ENCODE measurements around the gene RNF220. TPM values are rescaled to one million over a fixed set of nuclear protein-coding genes. Genes with fewer than 3 reads are reported as not detected.

Gene RNF220
- total RNA-seq, 4 donors from 2014 or later, result 45.8 to 169 (median 89.4) TPM

GRCh38 chr1:44543064-44543744, 138.1 kb downstream of the RNF220 start:
- Histone ChIP-seq H3K4me1 (no peaks in the 10 kb centered on the region), H3K4me3 (no peak overlapping the region), H3K27me3 (peaks cover 52% of the 10 kb centered on the region), H3K27ac (no peak overlapping the region), H3K9me3 (no peaks in the 10 kb centered on the region), H3K36me3 (no peaks in the 10 kb centered on the region)
- intact Hi-C loops (cut with DNase I; ENCODE audit: low total_unique reads) (no loop called here), in situ Hi-C loops (cut with MboI; ENCODE audit: low pct_ligation_motif_present in 1 of 4, low pct_unique_long_range_greater_than_20kb in 1 of 4, low sequenced_read_pairs in 3 of 4) (no loop called here)
- DNase-seq, result no peak
- 52 to 58% methylated on average over 6 to 15 of the region's 15 CpGs for WGBS, 2 donors (ENCODE audit: low coverage in 1 of 2)
- TF ChIP-seq EP300 (IDR thresholded peaks at IDR 0.05; ENCODE audit: low read depth) (no peak), CTCF (IDR thresholded peaks at IDR 0.05) (no peak), POLR2AphosphoS5 (IDR thresholded peaks at IDR 0.05) (no peak), POLR2A (IDR thresholded peaks at IDR 0.05) (no peak)

GRCh38 chr1:44543786-44544185, 138.7 kb downstream of the RNF220 start:
- TF ChIP-seq CTCF (IDR thresholded peaks at IDR 0.05) (no peak), EP300 (IDR thresholded peaks at IDR 0.05; ENCODE audit: low read depth) (no peak)
- no peak overlapping the region for H3K4me3 ChIP-seq
- H3K9me3 ChIP-seq, result no peaks in the 10 kb centered on the region
- no peak for DNase-seq
- H3K36me3 ChIP-seq, result no peaks in the 10 kb centered on the region
- in situ Hi-C loops (cut with MboI; ENCODE audit: low pct_ligation_motif_present in 1 of 4, low pct_unique_long_range_greater_than_20kb in 1 of 4, low sequenced_read_pairs in 3 of 4) (no loop called here), intact Hi-C loops (cut with DNase I; ENCODE audit: low total_unique reads) (no loop called here)
- no peaks in the 10 kb centered on the region for H3K4me1 ChIP-seq
- WGBS, 2 donors (ENCODE audit: low coverage in 1 of 2), result 88% methylated on average over 7 of the region's 7 CpGs; no CpG with 5 or more reads in 1 of the 2 donors
- no peak overlapping the region for H3K27ac ChIP-seq
- peaks cover 52% of the 10 kb centered on the region for H3K27me3 ChIP-seq

GRCh38 chr1:44544960-44545359, 139.9 kb downstream of the RNF220 start:
- no peaks in the 10 kb centered on the region for H3K9me3 ChIP-seq
- H3K4me3 ChIP-seq, result no peak overlapping the region
- H3K27ac ChIP-seq, result no peak overlapping the region
- peaks cover 52% of the 10 kb centered on the region for H3K27me3 ChIP-seq
- WGBS, 2 donors (ENCODE audit: low coverage in 1 of 2), result 90% methylated on average over 9 of the region's 9 CpGs; no CpG with 5 or more reads in 1 of the 2 donors
- no peak for DNase-seq
- in situ Hi-C loops (cut with MboI; ENCODE audit: low pct_ligation_motif_present in 1 of 4, low pct_unique_long_range_greater_than_20kb in 1 of 4, low sequenced_read_pairs in 3 of 4) (no loop called here), intact Hi-C loops (cut with DNase I; ENCODE audit: low total_unique reads) (no loop called here)
- TF ChIP-seq EP300 (IDR thresholded peaks at IDR 0.05; ENCODE audit: low read depth), result no peak
- no peak for TF ChIP-seq POLR2A (IDR thresholded peaks at IDR 0.05)
- TF ChIP-seq POLR2AphosphoS5 (IDR thresholded peaks at IDR 0.05), result no peak
- TF ChIP-seq CTCF (IDR thresholded peaks at IDR 0.05), result no peak
- no peaks in the 10 kb centered on the region for H3K36me3 ChIP-seq
- no peaks in the 10 kb centered on the region for H3K4me1 ChIP-seq

GRCh38 chr1:44545961-44546360, 140.9 kb downstream of the RNF220 start:
- no peaks in the 10 kb centered on the region for H3K9me3 ChIP-seq
- H3K27me3 ChIP-seq, result peaks cover 52% of the 10 kb centered on the region
- H3K4me3 ChIP-seq, result no peak overlapping the region
- in situ Hi-C loops (cut with MboI; ENCODE audit: low pct_ligation_motif_present in 1 of 4, low pct_unique_long_range_greater_than_20kb in 1 of 4, low sequenced_read_pairs in 3 of 4), result no loop called here
- intact Hi-C loops (cut with DNase I; ENCODE audit: low total_unique reads), result no loop called here
- no peak overlapping the region for H3K27ac ChIP-seq
- TF ChIP-seq POLR2A (IDR thresholded peaks at IDR 0.05) (no peak), CTCF (IDR thresholded peaks at IDR 0.05) (no peak), EP300 (IDR thresholded peaks at IDR 0.05; ENCODE audit: low read depth) (no peak), POLR2AphosphoS5 (IDR thresholded peaks at IDR 0.05) (no peak)
- H3K36me3 ChIP-seq, result no peaks in the 10 kb centered on the region
- H3K4me1 ChIP-seq, result no peaks in the 10 kb centered on the region
- DNase-seq, result no peak
- WGBS, 2 donors (ENCODE audit: low coverage in 1 of 2), result 32 to 70% methylated on average over 3 to 6 of the region's 6 CpGs
